GM12892 (cell line): ENCODE data around the gene CAPSL.

Source experiments
- POLR2A ChIP-seq: IDR thresholded peaks from 2 replicates; pipeline ENCODE4 v1.6.1; 2011; ENCODE audit warnings: low read depth, low read length, control low read depth
- POLR2AphosphoS5 ChIP-seq: IDR thresholded peaks from 2 replicates; pipeline ENCODE4 v1.6.1; 2011; ENCODE audit warnings: low read depth, low read length, control low read depth
- TAF1 ChIP-seq: IDR thresholded peaks from 2 replicates; pipeline ENCODE4 v1.6.1; 2011; ENCODE audit warnings: low read depth, mild to moderate bottlenecking, control low read depth, low read length, borderline replicate concordance

DNA sequence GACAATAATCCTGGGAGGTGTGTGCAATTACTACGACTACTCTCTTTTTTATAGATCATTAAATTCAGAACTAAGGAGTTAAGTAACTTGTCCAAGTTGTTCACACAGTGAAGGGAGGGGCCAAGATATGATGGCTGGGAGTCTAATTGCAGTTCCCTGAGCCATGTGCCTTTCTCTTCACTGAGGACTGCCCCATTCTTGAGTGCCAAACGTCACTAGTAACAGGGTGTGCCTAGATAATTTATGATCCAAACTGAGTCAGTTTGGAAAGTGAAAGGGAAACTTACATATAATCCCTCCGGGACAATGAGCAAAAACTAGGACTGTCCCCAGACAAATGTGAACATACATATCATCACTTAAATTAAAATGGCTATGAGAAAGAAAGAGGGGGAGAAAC, 61.5 kb downstream of the CAPSL start:
- TF ChIP-seq POLR2A, result no peak
- TF ChIP-seq POLR2AphosphoS5, result no peak
- TF ChIP-seq TAF1, result no peak
